Measurements from ENCODE around the gene TIGAR. TPM values are rescaled to one million over a fixed set of nuclear protein-coding genes. Genes with fewer than 3 reads are reported as not detected.

TIGAR gene
- polyA plus RNA-seq, 3 donors, result 5.5 to 16.0 (median 11.0) TPM

DNA sequence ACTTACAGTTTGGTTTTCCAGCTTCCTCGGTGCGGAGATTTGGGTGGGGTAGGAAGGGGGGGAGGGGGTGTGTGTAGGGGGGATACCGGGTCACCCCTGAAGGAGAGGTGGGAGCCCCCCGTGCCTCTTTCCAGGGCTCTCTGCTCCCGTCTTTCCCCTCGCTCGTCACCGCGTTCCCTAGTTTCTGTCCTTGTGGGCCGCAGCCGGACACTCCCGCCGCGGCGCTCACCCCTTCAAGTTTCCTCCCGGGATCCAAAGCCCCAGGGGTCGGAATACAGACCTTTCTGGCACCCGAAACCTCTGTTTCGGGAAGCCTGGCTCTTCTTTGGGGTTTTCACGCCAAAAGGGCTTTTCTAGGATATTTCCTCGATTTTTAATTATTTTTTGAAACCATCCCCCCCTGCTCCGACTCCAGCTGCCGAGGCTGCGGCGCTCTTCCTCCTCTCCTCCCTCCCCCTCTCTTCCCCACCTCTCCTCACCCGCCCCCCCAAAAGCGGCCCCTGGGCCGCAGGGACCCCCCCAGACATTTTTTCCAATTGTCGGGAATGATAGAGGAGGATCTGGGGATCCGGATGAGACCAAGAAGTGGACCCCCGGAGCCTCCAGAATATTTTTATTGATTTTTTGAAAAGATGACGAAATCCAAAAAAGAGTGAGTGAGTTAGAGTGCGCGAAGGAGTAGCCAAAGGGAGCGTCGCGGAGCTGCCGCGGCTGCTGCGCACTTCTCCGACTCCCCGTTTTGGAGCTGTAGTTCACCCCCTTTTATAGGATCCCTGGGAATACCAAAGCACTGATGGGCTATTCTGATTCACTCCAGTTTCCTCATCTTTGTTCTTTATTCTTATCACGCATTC is 45.8 kb upstream of the TIGAR start:
- peaks cover 15 to 25% of the 10 kb centered on the region in 2 donors for H3K36me3 Mint-ChIP-seq
- H2AFZ ChIP-seq (ENCODE audit: insufficient read depth, low read depth, low read length, poor library complexity, severe bottlenecking), result peak overlapping the region; percentile 88

More for the DNA sequence above, 45.8 kb upstream of the TIGAR start:
- Histone ChIP-seq H3K27me3 (ENCODE audit: control insufficient read depth in 2 of 2, insufficient read depth in 2 of 2, low read length in 2 of 2) (peaks cover 6 to 34% of the 10 kb centered on the region in 2 donors), H3K4me1 (ENCODE audit: control insufficient read depth in 1 of 2, insufficient read depth in 2 of 2, low read length in 2 of 2) (peaks cover 64 to 85% of the 10 kb centered on the region in 2 donors), H3K9me3 (replicated peaks in 1 of 2; ENCODE audit: control insufficient read depth in 1 of 2, insufficient read depth in 1 of 2, low read length in 2 of 2) (no peaks in the 10 kb centered on the region), H3K27ac (ENCODE audit: low read depth in 1 of 2, low read length in 2 of 2) (peak overlapping the region in 1 of 2 donors; percentile 67), H3K9ac (ENCODE audit: insufficient read depth, low read length, poor library complexity, severe bottlenecking) (peak overlapping the region; percentile 63), H3K4me3 (replicated peaks in 1 of 3; ENCODE audit: low read depth in 2 of 3, low read length in 3 of 3) (peak overlapping the region; percentile 71 to 78 (median 77)), H3K36me3 (replicated peaks in 1 of 2; ENCODE audit: control insufficient read depth in 1 of 2, insufficient read depth in 2 of 2, low read length in 2 of 2) (peaks cover 7% of the 10 kb centered on the region in 2 donors), H3K79me2 (ENCODE audit: insufficient read depth, low read length) (peaks cover 26% of the 10 kb centered on the region), H4K20me1 (ENCODE audit: insufficient read depth, low read length) (peaks cover 5% of the 10 kb centered on the region), H3K4me2 (replicated peaks; ENCODE audit: extremely low read depth, low read length, poor library complexity, severe bottlenecking) (peak overlapping the region; percentile 98)
- intact Hi-C loops (cut with micrococcal nuclease), result loop anchor here (5.0 kb wide), 4 partner anchors 168 to 388 kb away; no protein-coding TSS in a partner anchor
- peaks cover 0 to 3% (median 2%) of the 10 kb centered on the region in 7 donors for H3K9me3 Mint-ChIP-seq
- H3K4me3 Mint-ChIP-seq, result peak overlapping the region; percentile 95 to 96
- H3K27ac Mint-ChIP-seq, result peak overlapping the region in 5 of 7 donors; percentile 65 to 84 (median 74)
- peaks cover 61% of the 10 kb centered on the region for H3K4me1 Mint-ChIP-seq
- under 1% methylated on average over 27 of the region's 43 CpGs for WGBS (ENCODE audit: insufficient coverage)
- TF ChIP-seq CTCF (IDR thresholded peaks at IDR 0.05), result no peak
- peak in 1 of 3 donors; percentile 40 for DNase-seq
- H3K27me3 Mint-ChIP-seq (ENCODE audit: low read depth in 3 of 3), result peaks cover 27 to 57% (median 48%) of the 10 kb centered on the region in 3 donors

All from CD14-positive monocyte (primary cell).